Superior temporal gyrus (tissue), 1 donor: ENCODE results near the gene NSG2.
A peak's percentile ranks its signal among the peaks of the same experiment; 100 is the strongest.
"Not testable (repeated sequence)": the region's sequence is repeated elsewhere in the genome, so short reads cannot be mapped to it uniquely, and the experiment has no call there.

ENCODE experiments used
- DNase-seq: peaks from one replicate; pipeline ENCODE4 v3.0.0-alpha.2; 2016; ENCODE audit errors: extremely low spot score

Gene NSG2

GRCh38 chr5:174045470-174046025, at the start of gene NSG2:
TSS of gene NSG2 (plus strand) at chr5:174045706. CDS start at chr5:174046756, 1,050 bp downstream.
- DNase-seq = peak; percentile 94

GRCh38 chr5:173997331-173997730, 48.2 kb upstream of the NSG2 start:
- DNase-seq = no peak

GRCh38 chr5:173998531-173998930, 47.0 kb upstream of the NSG2 start:
- DNase-seq = no peak

GRCh38 chr5:174000076-174000475, 45.4 kb upstream of the NSG2 start:
- DNase-seq = no peak

DNA sequence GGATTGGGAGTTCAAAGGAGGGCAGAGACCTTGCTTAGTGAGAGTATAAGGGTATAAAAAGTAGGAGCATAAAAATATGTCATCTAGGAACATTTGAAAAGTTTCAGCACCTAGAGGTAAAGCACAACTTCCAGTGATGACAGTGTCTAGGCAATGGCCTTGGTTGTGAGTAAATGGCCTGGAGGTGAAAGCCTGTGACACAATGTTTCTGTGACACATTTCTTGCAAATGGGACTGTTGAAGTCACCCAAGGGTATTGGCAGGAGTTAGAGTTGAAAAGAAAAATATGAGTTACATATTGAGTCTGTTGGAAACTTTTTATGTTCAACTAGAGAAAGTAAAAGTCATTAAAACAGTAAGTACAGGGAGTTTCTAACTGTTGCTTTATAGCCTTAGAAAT, 41.7 kb upstream of the NSG2 start:
- DNase-seq = no peak

- DNase-seq = no peak
Observed at GRCh38 chr5:174008922-174009321, 36.6 kb upstream of the NSG2 start.

DNA sequence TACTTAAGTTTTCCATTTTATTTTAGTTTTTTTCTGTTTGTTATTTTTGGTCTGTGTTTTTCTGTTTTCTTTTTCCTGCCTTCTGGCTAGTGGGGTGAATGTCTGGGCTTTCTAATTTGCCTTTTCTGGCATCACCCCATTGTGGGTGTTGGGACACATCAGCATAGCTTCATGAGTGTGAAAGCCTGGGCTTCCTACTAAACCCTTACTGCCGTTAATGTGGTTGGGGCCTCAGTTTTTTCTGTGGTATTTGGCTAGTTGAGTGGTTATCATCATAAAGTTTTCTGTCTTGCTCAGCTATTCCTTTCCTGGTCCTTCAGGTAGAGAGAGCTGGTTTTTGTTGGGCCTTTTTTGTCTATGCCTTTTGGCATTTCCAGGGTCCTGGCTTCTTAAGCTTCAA, 35.1 kb upstream of the NSG2 start:
- no peak for DNase-seq

DNA sequence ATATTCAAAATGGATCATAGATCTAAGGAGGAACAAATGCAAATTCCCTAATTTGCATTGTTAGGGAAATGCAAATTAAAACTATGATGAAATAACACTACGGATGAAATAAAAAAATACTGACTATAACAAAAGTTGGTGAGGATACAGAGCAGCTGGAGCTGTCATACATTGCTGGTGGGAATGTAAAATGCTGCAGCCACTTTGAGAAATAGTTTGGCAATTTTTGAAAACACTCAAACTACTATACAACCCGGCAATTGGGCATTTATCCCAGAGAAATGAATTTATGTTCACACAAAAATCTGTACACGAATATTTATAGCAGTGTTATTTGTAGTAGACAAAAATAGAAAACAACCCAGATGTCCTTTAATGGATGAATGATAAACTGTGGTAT, 34.1 kb upstream of the NSG2 start:
- DNase-seq = peak; percentile 16

DNA sequence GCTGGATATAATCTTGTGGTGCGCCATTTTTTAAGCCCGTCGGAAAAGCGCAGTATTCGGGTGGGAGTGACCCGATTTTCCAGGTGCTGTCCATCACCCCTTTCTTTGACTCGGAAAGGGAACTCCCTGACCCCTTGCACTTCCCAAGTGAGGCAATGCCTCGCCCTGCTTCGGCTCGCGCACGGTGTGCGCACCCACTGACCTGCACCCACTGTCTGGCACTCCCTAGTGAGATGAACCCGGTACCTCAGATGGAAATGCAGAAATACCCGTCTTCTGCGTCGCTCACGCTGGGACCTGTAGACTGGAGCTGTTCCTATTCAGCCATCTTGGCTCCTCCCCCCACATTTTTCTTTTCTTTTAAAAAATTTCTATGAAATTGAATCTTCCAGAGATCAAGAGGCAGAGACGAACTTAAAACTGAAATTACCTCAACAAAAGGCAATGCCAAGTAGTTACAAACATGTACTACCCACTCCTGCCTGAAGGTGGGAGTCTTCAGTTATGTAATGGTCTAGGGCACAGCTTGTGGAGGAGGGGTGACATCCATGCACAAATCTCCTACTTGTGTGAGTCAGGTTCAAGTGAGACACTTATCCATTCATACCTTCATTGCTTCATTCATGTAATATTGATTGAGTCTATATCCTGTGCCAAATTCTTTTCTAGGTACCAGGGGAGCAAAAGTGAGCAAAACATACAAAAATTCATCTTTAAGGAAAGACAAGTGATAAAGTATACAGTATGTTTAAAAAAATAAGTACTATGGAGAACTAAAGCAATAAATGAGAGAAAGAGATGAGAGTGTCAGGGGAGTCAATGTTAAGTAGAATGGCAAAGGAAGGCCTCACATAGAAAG, 25.2 kb upstream of the NSG2 start:
- DNase-seq = not testable (repeated sequence)

- no peak for DNase-seq
Observed at GRCh38 chr5:174020928-174021304, 24.6 kb upstream of the NSG2 start.

GRCh38 chr5:174022384-174023095, 23.0 kb upstream of the NSG2 start:
- DNase-seq = no peak

GRCh38 chr5:174030286-174030685, 15.2 kb upstream of the NSG2 start:
- DNase-seq = no peak

GRCh38 chr5:174044466-174045254, 846 bp upstream of the NSG2 start:
- no peak for DNase-seq

- no peak for DNase-seq
Observed at GRCh38 chr5:174046558-174046957, 1.1 kb downstream of the NSG2 start.

- peak; percentile 27 for DNase-seq
Observed at GRCh38 chr5:174047472-174048099, 2.1 kb downstream of the NSG2 start.

DNA sequence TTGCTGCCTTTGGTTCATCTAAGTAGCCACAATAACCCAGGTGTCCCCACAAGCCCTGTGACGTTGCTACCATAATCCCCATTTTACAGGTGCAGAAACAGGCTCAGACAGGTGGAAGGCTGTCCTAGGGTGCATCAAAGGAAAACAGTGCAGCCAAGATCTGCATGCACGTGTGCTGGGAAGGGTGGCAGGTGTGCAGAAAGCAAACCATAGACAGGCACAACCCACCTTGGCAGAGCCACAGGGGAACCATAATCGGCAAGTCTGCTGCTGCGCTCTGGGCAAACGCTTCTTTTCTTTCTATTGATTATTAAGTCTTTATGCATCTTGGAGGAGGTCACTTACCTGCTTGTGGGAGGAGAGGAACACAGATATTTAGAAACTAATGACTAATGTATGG, 7.1 kb downstream of the NSG2 start:
- no peak for DNase-seq

GRCh38 chr5:174053905-174054304, 8.4 kb downstream of the NSG2 start:
- peak; percentile 54 for DNase-seq

DNA sequence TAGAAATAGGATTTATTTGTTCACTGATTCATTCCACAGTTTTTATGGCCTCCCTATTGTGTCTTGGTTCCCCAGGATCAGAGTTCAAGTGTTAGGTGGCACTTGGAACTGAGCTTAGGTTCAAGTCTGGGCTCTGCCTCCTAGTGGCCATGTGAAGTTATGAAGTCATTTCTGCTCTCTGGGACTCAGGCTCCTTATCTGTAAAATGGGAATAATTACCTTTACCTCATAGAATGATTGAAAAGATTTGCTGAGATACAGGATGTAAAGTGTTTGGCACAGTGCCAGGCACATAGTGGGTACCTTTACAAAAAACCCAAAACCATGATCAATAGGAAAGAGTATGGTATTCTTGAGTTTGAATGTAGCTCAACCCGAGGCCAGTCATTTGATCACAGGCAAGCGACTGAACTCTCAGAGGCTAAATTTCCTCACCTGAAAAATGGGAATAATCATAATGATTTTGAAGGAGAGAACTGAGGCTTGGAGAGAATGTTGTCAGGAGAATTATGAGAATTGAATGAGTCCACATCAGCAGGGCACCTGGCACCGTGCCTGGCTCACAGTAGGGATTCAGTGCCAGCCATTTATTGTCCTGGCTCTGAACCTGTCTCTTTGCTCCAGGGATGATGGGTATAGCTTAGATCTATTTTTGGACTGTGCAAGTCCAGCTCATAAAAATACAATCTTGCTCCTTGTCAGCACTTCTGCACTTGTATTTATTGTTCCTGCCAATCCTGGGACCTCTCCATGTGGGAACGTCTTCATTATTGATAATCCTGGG, 10.8 kb downstream of the NSG2 start:
- no peak for DNase-seq

DNA sequence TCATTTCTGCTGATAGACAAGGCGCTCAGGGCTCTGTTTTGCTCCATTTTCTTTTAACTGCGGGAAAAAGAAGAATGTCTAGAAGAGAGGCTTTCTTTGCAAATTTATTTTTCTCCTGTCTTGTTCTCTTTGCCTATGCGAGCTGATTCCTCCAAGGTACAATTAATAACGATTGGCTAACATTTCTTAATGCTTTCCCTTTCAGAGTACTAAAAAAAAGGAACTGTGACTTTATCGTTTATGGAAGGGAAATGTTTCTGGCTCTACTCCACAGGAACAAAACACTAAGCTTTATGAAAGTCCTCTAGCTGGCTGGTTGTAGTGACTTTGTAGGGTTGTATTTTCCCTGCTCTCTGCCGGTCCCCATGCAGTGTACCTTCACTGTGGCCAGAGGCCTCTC, 11.7 kb downstream of the NSG2 start:
- DNase-seq = no peak

DNA sequence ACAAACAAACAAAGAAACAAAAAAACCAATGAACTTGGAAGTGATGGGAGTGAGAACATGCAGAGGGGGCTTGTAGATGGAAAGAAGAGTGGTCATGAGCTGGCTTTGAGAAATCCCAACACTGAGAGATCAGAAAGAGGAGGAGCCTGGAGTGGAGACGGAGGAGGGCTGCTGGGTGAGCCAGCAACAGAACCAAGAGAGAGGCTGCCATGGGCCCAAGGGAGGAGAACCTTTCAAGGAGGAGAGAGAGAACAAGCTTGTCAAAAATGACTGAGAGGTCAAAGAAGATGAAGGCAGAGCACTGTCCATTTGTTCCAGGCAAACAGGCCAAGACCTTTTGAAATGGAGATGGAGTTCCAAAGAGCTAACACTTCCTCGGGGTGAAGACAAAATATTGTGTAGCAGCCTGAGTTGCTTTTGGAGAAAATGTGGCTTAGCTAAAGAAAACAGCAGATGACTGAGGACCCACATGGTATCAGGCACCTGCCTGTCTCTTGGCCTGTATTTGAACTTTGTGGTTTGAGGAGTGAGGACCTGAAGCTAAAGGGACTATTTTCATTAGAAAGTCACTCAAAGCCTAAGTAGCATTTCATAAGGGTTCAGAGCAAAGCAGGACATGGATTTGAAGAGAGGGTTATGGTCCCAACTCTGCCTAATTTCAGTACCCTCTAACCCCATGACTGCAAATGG, 13.1 kb downstream of the NSG2 start:
- no peak for DNase-seq
